ENCODE measurements around the gene CRAMP1.
"Not testable (repeated sequence)": the region's sequence is repeated elsewhere in the genome, so short reads cannot be mapped to it uniquely, and the experiment has no call there.

Gene CRAMP1

DNA sequence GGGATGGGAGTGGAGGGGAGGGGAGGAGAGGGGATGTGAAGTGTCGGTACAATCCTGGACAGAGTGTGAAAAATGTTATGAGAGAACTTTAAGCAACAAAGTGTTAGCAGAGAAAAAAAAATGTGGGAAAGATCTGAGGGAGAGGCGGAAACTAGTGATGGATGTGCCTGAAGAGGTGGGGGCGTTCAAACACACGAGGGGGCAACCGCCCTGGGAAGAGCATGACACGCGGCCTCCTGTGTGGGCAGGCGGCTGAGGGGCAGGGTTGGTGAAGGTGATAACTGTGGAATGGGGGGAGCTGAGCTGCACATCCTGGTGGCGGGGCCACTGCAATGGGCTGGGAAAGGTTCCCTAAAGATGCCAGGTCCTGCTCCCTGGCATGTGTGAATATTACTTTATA is 30.4 kb upstream of the CRAMP1 start:
- no peak for TF ChIP-seq CTCF (IDR thresholded peaks at IDR 0.05; ENCODE audit: low read depth, low read length)
- no peak for DNase-seq (ENCODE audit: extremely low read depth, low read depth)

GRCh38 chr16:1583180-1583579 is 29.0 kb upstream of the CRAMP1 start:
- no peak for TF ChIP-seq CTCF (IDR thresholded peaks at IDR 0.05; ENCODE audit: low read depth, low read length)
- DNase-seq (ENCODE audit: extremely low read depth, low read depth), result no peak

DNA sequence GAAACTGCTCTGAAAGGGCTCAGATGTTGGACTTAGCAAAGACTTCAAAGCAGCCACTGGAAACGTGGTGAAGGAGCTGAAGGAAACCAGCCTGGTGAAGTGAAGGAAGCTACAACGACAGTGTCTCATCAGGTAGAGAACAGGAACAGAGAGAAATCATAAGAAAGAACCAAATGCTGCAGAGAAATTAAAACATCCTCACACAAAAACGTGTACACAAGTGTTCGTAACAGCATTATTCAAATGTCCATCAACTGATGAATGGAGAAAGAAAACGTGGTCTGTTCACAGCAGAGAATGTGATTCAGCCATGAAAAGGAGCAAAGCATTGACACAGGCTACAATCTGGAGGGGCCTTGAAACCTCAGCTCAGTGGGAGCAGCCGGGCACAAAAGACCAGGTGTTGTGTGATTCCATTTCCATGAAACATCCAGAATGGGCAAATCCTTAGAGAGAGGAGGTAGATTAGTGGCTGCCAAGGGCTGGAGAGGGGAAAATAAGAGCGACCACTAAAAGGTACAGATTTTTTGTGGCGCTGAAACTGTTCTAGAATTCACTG is 27.2 kb upstream of the CRAMP1 start:
- TF ChIP-seq CTCF (IDR thresholded peaks at IDR 0.05; ENCODE audit: low read depth, low read length), result no peak
- no peak for DNase-seq (ENCODE audit: extremely low read depth, low read depth)

- TF ChIP-seq CTCF (IDR thresholded peaks at IDR 0.05; ENCODE audit: low read depth, low read length), result no peak
- DNase-seq (ENCODE audit: extremely low read depth, low read depth), result no peak
These were observed 21.8 kb upstream of the CRAMP1 start for GRCh38 chr16:1590366-1590765.

DNA sequence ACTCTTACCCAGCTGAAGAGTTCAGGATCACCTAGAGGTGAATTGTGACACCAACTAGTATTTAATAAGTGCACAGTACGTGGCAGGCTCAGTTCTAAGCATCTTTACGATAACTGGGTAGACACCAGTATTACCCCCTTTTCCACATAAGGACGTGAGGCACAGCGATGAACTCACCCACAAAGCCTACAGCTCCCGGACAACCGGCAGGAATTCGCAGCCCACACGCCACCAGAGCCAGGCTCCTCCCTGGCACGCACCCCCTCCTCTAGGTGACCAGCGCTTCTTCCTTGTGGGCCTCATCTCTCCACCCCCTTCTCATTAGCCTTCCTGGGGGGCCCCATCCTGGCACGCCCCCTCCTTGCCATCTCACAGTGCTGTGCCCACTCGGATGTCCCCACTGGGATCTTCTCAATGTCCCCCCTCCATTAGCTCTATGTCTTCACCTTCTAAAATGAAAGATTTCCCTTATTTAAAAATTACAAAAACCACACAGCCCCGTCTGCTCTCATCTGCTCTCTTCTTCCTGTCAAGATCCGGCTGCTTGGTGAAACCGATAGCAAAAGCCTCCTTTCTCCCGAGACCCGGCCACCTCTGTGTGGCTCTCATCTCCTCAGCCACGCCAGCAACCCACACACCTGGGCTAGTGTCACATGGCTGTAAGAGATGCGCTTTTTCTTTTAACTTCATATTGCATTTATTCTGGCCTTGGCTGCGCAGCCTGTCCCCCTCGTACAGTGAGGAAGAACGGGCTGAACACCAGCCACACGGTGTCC is 21.0 kb upstream of the CRAMP1 start:
- no peak for TF ChIP-seq CTCF (IDR thresholded peaks at IDR 0.05; ENCODE audit: low read depth, low read length)
- DNase-seq (ENCODE audit: extremely low read depth, low read depth), result no peak

DNA sequence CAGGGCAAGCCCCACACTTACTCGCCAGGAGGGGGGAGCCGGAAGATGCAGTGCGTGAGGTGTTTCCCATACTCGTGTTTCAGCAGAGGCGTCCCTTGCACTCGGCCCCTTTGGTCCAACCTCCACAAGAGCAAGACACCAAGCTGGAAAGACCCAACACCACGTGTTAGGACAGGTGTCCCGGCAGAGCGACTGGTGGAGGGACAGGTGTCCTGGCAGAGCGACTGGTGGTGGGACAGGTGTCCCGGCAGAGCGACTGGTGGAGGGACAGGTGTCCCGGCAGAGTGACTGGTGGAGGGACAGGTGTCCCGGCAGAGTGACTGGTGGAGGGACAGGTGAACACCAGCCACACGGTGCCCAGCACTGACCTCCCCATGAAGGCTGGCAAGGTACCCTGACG is 19.7 kb upstream of the CRAMP1 start:
- DNase-seq (ENCODE audit: extremely low read depth, low read depth), result no peak
- TF ChIP-seq CTCF (IDR thresholded peaks at IDR 0.05; ENCODE audit: low read depth, low read length), result no peak

DNA sequence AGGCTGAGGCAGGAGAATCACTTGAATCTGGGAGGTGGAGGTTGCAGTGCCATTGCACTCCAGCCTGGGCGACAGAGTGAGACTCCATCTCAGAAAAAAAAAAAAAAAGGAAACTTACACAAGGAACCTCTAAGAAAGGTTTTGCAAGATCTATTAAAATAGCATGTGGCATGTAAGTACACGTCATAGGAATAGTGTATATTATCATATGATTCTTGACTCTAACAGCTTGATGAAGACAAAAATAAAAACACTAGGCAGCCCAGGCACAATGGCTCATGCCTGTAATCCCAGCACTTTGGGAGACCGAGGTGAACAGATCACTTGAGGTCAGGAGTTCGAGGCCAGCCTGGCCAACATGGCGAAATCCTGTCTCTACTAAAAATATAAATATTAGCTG is 16.6 kb upstream of the CRAMP1 start:
- not testable (repeated sequence) for DNase-seq (ENCODE audit: extremely low read depth, low read depth)

GRCh38 chr16:1596516-1596915 is 15.6 kb upstream of the CRAMP1 start:
- no peak for TF ChIP-seq CTCF (IDR thresholded peaks at IDR 0.05; ENCODE audit: low read depth, low read length)
- no peak for DNase-seq (ENCODE audit: extremely low read depth, low read depth)

Measured in AG09319 (cell line).